Activated CD8-positive, alpha-beta memory T cell treated with anti-CD3 and anti-CD28 coated beads, Interleukin-2, amount 50 U/mL, for 24 hours (primary cell): ENCODE results near the gene DIRAS2.

ENCODE experiments used
- DNase-seq: peaks from one replicate; pipeline ENCODE4 v3.0.0-alpha.2; 2020; ENCODE audit errors: extremely low read depth

The DIRAS2 gene

GRCh38 chr9:90612957-90613356 lies 29.7 kb downstream of the DIRAS2 start:
- no peak for DNase-seq

DNA sequence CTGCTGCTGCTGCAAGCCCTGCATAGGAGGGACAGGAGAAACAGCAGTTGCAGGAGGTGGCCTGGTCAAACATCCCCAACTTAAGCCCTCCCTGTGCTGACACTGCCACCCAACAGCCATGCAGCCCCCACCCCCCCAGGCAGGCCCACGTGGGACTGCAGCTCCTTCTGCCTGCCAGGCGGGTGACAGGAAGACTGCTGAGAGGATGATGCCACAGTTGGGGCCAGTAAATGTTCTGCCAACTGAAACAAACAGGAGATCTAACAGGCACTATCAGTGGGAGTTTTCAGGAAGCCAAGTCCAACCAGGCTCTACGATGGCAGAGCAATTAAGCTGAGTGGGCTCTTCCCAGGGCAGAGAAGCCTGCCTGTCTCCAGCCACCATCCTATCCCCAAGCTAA lies 31.1 kb downstream of the DIRAS2 start:
- no peak for DNase-seq

GRCh38 chr9:90611121-90611520 lies 31.5 kb downstream of the DIRAS2 start:
- no peak for DNase-seq

DNA sequence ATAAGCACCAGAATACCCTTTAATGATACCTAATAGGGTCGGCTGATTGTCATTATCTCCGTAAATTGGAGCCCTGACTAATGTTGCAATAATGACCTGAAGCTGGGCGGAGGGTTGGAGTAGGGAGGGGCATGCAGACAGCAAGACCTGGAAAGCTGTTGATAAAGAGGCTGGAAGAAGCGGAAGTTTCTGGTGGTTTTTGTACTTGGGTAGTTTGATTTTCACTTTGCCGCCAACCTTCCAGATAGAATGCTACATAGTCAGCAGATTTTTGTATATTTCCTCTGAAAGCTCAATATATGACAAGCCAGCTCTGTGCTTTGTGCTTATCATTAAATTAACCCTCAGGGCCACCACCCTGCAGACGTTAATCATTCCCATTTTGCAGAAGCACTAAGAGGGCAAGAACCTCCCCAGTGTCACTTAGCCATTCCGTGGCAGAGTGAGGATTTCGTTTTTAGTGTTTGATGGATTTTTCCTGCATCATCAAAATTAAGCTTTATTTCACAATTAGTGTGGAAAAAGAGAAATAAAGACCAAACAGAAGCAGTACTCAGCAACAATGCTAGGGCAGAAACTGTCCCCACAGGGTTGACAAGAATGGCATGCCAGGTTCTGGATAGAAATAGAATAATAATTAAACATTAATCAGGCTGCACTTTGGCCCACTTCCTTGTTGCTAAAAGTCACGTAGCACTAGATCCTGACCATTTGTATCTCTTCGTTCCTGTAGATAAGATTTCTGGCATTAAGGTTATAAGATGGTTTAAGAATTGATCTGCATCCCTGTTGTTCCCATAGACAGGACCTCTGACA lies 34.7 kb downstream of the DIRAS2 start:
- DNase-seq, result no peak

- DNase-seq, result no peak
These were observed 42.6 kb downstream of the DIRAS2 start for GRCh38 chr9:90600029-90600428.

GRCh38 chr9:90598191-90598590 lies 44.4 kb downstream of the DIRAS2 start:
- no peak for DNase-seq

DNA sequence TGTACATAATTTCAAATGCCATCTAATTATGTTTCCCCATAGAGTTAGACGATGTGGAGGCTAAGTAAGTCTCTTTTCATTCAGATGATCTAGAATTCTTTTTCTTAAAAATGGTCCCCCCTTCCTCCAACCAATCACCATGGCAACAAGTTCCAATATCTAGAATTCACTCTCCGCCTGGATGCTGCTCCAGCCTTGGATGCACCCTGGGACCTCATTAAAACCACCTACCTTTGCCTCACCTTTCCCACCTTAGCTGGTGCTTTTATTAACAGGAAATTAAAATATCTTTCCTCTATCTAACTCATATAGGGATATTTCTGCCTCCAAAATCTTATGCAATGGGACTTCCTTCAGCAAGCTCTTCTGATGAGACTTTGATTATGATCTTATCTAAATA lies 49.0 kb downstream of the DIRAS2 start:
- DNase-seq, result no peak

GRCh38 chr9:90580576-90580975 lies 62.0 kb downstream of the DIRAS2 start:
- no peak for DNase-seq

DNA sequence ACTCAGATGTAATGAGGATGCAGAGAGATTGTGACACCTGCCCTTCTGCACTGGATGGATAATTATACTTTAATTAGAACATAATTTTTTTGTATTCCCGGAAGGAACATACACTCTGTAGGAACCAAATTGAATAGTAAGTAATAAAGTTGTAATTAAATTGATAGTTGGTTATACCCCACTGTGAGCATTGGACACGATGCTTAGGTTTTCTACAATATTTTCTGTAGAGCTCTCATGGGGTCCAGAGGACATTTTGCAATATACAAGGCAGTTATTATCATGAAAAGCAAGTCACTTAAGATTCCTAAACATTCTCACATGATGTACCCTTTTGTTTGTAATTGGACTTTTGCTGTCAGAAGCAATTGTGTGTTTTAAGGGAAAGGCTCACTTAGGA lies 63.4 kb downstream of the DIRAS2 start:
- no peak for DNase-seq

DNA sequence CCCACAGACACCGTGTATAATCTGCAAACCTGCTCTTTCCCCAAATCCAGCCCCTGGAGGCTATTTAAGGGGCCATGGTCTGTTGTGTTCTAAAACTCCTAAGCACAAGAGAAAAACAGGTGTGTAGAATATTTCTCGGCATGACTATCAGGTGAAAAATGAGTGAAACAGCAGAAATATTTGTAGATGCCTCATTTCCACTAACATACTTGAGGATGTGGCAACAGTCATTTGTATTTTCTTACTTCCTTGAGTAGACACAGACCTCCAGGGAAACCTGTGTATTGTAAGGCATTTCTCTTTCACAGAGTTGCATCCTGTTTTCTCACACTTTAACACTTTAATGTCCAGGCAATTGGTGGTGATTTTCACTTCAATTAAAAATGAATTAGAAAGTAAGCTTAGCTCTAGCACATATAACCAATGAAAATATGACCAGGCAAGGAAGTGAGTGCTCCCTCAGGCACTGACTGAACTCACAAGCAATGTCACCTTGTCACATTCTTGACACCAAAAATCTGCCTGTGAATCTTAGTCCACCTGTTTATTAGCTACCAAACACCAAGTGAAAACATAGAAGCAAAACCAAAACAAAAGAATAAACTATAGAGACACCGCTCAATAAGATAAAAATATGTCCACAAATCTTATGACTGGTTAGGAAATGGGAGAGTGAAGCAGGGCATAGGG lies 64.4 kb downstream of the DIRAS2 start:
- no peak for DNase-seq

GRCh38 chr9:90569511-90569910 lies 73.1 kb downstream of the DIRAS2 start:
- no peak for DNase-seq

DNA sequence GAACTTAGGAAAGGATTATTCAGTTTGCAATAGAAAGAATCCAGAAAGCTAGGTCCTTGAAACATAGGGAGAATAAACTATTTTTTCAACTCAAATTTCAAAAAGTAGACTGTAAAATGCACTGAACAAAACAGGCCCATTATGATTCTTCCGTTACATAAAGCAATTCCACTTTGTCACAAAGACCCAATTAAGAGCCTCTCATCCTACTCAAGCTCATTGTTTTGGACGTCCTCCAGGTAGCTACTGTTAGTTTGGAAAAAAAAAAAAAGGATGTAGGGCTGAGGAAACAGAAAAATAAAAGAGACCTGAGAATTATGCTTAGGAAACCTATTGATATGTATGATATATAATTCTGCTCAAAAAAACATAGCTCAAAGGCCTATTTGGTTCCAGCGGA lies 74.0 kb downstream of the DIRAS2 start:
- DNase-seq, result no peak

- DNase-seq, result no peak
These were observed 80.4 kb downstream of the DIRAS2 start for GRCh38 chr9:90562229-90562628.
